Activated CD4-positive, alpha-beta T cell treated with anti-CD3 and anti-CD28 coated beads for 36 hours (primary cell): ENCODE measurements around the gene LIAS. TPM values are rescaled to one million over a fixed set of nuclear protein-coding genes. Genes with fewer than 3 reads are reported as not detected.
"Not testable (repeated sequence)": the region's sequence is repeated elsewhere in the genome, so short reads cannot be mapped to it uniquely, and the experiment has no call there.

Experiments
- ATAC-seq: fragments of 200-7000 bp; cut with Tn5 transposase; one replicate; pipeline ENCODE4 v1.10.0; 2021; ENCODE audit warnings: mild to moderate bottlenecking, moderate library complexity
- CTCF ChIA-PET: fragments of 350-600 bp; sonication (Branson Sonifier 250); formaldehyde crosslinking; loops from one replicate; lab custom pipeline; 2021; ENCODE audit warnings: antibody characterized with exemption; lab: Charles Lee
- POLR2A ChIA-PET: fragments of 350-600 bp; sonication (Branson Sonifier 250); formaldehyde crosslinking; loops from one replicate; lab custom pipeline; 2021; ENCODE audit warnings: antibody characterized with exemption, inconsistent platforms; lab: Charles Lee
- DNase-seq: peaks from one replicate; pipeline ENCODE4 v3.0.0-alpha.2; 2020
- H3K27ac Mint-ChIP-seq: one replicate; pipeline ENCODE4 v1.8.0; 2021; ENCODE audit warnings: mixed read lengths
- H3K27me3 Mint-ChIP-seq: one replicate; pipeline ENCODE4 v1.8.0; 2021; ENCODE audit warnings: mixed read lengths
- H3K36me3 Mint-ChIP-seq: one replicate; pipeline ENCODE4 v1.8.0; 2021; ENCODE audit warnings: low read depth, mixed read lengths
- H3K4me1 Mint-ChIP-seq: one replicate; pipeline ENCODE4 v1.8.0; 2021; ENCODE audit warnings: mixed read lengths
- H3K4me3 Mint-ChIP-seq: one replicate; pipeline ENCODE4 v1.8.0; 2021; ENCODE audit warnings: mild to moderate bottlenecking, moderate library complexity, mixed read lengths
- H3K9me3 Mint-ChIP-seq: one replicate; pipeline ENCODE4 v1.8.0; 2021; ENCODE audit warnings: low read depth, mixed read lengths
- intact Hi-C, 2 experiments: fragments of 100-400 bp; cut with DNase I in 1 of 2; cut with micrococcal nuclease in 1 of 2; formaldehyde crosslinking; loops; one replicate each; pipeline versions ENCODE4 v1.14.2 to v1.15.1; 2022 to 2024; cut with DNase I, micrococcal nuclease
- total RNA-seq, 2 experiments: library from RNA; stranded (reverse); gene quantifications; one replicate each; pipeline ENCODE4 v1.2.3, GENCODE V29; 2021

Gene LIAS
- 10 to 100 TPM; 30.7 to 35.5 TPM for total RNA-seq

DNA sequence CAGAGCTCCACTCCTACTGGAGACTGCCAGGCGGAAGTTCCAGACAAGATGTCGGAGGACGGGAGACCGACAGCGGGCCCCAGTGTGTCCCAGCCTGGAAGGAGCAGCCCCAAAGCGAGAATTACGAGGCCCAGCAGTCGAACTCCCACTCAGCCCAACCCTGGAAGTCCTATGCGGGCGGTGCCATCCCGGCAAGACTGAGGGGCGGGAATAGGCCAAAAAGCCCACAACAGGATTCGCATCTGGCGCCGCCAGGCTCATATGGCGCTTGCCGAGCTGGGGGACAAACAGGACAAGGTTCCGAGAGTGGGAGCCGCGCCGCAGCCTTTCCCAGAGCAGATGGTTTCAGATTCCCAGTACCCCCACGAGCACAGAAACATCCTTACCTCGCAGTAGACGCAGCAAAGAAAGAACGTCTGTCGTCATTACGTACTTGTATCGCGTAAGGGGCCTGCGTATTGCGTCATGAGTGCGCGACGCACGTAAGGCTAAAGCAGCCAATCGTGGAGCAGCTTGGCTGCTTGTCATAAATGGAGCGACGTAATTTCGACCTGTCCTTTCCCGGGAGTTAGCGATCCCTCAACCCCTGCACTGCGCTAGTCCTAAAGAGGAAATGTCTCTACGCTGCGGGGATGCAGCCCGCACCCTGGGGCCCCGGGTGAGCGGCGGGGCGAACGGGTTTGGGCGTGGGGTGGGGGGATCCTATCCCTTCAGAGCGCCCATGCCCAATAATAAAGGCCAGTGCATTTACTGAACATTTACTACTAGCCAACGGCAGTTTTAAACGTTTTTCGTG is at the start of gene LIAS, which contains the start of gene RPL9:
Gene LIAS (plus strand): TSS at position 552 of the 796 bp plus-strand sequence. CDS start 62 bp downstream, at position 614.
Gene RPL9 (minus strand): TSS at position 418 of the 796 bp plus-strand sequence. CDS start 483 bp downstream, outside the sequence.
- peaks cover 44% of the 10 kb centered on the region for H3K4me1 Mint-ChIP-seq

GRCh38 chr4:39410415-39410814 is 48.4 kb upstream of the LIAS start:
- no peaks in the 10 kb centered on the region for H3K4me1 Mint-ChIP-seq
- intact Hi-C loops: no loop called here
- no peaks in the 10 kb centered on the region for H3K9me3 Mint-ChIP-seq
- no peak overlapping the region for H3K27ac Mint-ChIP-seq
- DNase-seq (no peak), ATAC-seq (no peak)
- no peaks in the 10 kb centered on the region for H3K36me3 Mint-ChIP-seq
- ChIA-PET POLR2A (interaction anchor here (0.5 kb wide), 1 partner anchor 1278 kb away, joined by 3 read pairs; no protein-coding TSS in a partner anchor), CTCF (no interaction called here)
- no peak overlapping the region for H3K4me3 Mint-ChIP-seq
- no peaks in the 10 kb centered on the region for H3K27me3 Mint-ChIP-seq

More for the DNA sequence above, at the start of gene LIAS, which contains the start of gene RPL9:
- H3K27ac Mint-ChIP-seq: peak within 1 kb of the TSS; percentile 100
- H3K4me3 Mint-ChIP-seq: peak within 1 kb of the TSS; percentile 98
- intact Hi-C loops: loop anchor here (1.0 to 5.0 kb wide), 17 partner anchors 68 to 849 kb away; partner anchors contain the start of genes SMIM14 (in 2 of the 2), UBE2K (in 2 of the 2), UGDH (in 2 of the 2) and WDR19 (in 2 of the 2)
- ATAC-seq (peak; percentile 88), DNase-seq (peak; percentile 96)
- no peaks in the 10 kb centered on the region for H3K27me3 Mint-ChIP-seq
- no peaks in the 10 kb centered on the region for H3K9me3 Mint-ChIP-seq
- H3K36me3 Mint-ChIP-seq: peaks cover 66% of the 10 kb centered on the region
- ChIA-PET POLR2A (interaction anchor here (0.6 to 2.5 kb wide), 8 partner anchors 10 to 818 kb away, joined by 3 to 11 read pairs (median 4); partner anchors contain the start of genes RFC1 and SMIM14), CTCF (interaction anchor here (0.7 to 3.2 kb wide), 5 partner anchors 10 to 603 kb away, joined by 3 to 29 read pairs (median 5); no protein-coding TSS in a partner anchor)

GRCh38 chr4:39411561-39411960 is 47.3 kb upstream of the LIAS start:
- H3K27ac Mint-ChIP-seq, DNase-seq, H3K36me3 Mint-ChIP-seq, H3K4me3 Mint-ChIP-seq, H3K4me1 Mint-ChIP-seq, H3K27me3 Mint-ChIP-seq, ATAC-seq, H3K9me3 Mint-ChIP-seq, intact Hi-C loops: not testable (repeated sequence)
- ChIA-PET CTCF (interaction anchor here (0.6 kb wide), 1 partner anchor 8 kb away, joined by 3 read pairs; no protein-coding TSS in a partner anchor), POLR2A (interaction anchor here (0.7 kb wide), 1 partner anchor 1380 kb away, joined by 3 read pairs; no protein-coding TSS in a partner anchor)

- Mint-ChIP-seq H3K4me1 (no peaks in the 10 kb centered on the region), H3K27ac (no peak overlapping the region), H3K9me3 (no peaks in the 10 kb centered on the region), H3K36me3 (no peaks in the 10 kb centered on the region), H3K27me3 (no peaks in the 10 kb centered on the region), H3K4me3 (no peak overlapping the region)
- intact Hi-C loops: no loop called here
- CTCF ChIA-PET: no interaction called here
- POLR2A ChIA-PET: no interaction called here
- no peak for DNase-seq
- no peak for ATAC-seq
Measured at GRCh38 chr4:39415678-39416283, 43.1 kb upstream of the LIAS start.

GRCh38 chr4:39422247-39422646 is 36.6 kb upstream of the LIAS start:
- no peaks in the 10 kb centered on the region for H3K4me1 Mint-ChIP-seq
- ChIA-PET POLR2A (no interaction called here), CTCF (no interaction called here)
- no peaks in the 10 kb centered on the region for H3K36me3 Mint-ChIP-seq
- no peak overlapping the region for H3K4me3 Mint-ChIP-seq
- intact Hi-C loops: no loop called here
- no peaks in the 10 kb centered on the region for H3K9me3 Mint-ChIP-seq
- no peak overlapping the region for H3K27ac Mint-ChIP-seq
- DNase-seq (no peak), ATAC-seq (no peak)
- no peaks in the 10 kb centered on the region for H3K27me3 Mint-ChIP-seq

- H3K9me3 Mint-ChIP-seq, CTCF ChIA-PET, POLR2A ChIA-PET, DNase-seq, H3K4me3 Mint-ChIP-seq, intact Hi-C loops, ATAC-seq, H3K36me3 Mint-ChIP-seq, H3K4me1 Mint-ChIP-seq, H3K27ac Mint-ChIP-seq, H3K27me3 Mint-ChIP-seq: not testable (repeated sequence)
Measured at GRCh38 chr4:39425297-39425696, 33.6 kb upstream of the LIAS start.

DNA sequence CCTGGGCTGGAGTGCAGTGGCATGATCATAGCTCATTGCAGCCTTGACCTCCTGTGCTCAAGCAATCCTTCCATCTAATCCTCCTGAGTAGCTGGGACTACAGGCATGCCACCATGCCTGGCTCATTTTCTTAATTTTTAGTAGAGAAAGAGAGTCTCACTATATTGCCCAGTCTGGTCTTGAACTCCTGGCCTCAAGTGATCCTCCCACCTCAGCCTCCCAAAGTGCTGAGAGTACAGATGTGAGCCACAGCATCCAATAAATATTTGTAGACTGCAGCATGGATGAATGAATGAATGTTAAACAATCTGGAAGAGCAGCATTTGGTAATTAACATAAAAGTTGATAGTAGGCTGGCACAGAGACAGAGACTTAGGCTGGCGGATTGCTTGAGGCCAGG is 32.1 kb upstream of the LIAS start:
- no peaks in the 10 kb centered on the region for H3K4me1 Mint-ChIP-seq
- H3K9me3 Mint-ChIP-seq: no peaks in the 10 kb centered on the region
- ChIA-PET POLR2A (no interaction called here), CTCF (no interaction called here)
- no peaks in the 10 kb centered on the region for H3K36me3 Mint-ChIP-seq
- ATAC-seq (no peak), DNase-seq (no peak)
- H3K4me3 Mint-ChIP-seq: no peak overlapping the region
- no peaks in the 10 kb centered on the region for H3K27me3 Mint-ChIP-seq
- H3K27ac Mint-ChIP-seq: no peak overlapping the region
- intact Hi-C loops: no loop called here

- Mint-ChIP-seq H3K27me3 (no peaks in the 10 kb centered on the region), H3K9me3 (no peaks in the 10 kb centered on the region), H3K4me3 (no peak overlapping the region), H3K4me1 (no peaks in the 10 kb centered on the region), H3K36me3 (no peaks in the 10 kb centered on the region), H3K27ac (no peak overlapping the region)
- intact Hi-C loops: no loop called here
- ATAC-seq: no peak
- ChIA-PET CTCF (interaction anchor here (0.6 to 1.2 kb wide), 4 partner anchors 172 to 210 kb away, joined by 3 to 4 read pairs (median 3); no protein-coding TSS in a partner anchor), POLR2A (interaction anchor here (0.7 kb wide), 1 partner anchor 1188 kb away, joined by 3 read pairs; no protein-coding TSS in a partner anchor)
- DNase-seq: no peak
Measured at GRCh38 chr4:39427520-39428114, 31.2 kb upstream of the LIAS start.

DNA sequence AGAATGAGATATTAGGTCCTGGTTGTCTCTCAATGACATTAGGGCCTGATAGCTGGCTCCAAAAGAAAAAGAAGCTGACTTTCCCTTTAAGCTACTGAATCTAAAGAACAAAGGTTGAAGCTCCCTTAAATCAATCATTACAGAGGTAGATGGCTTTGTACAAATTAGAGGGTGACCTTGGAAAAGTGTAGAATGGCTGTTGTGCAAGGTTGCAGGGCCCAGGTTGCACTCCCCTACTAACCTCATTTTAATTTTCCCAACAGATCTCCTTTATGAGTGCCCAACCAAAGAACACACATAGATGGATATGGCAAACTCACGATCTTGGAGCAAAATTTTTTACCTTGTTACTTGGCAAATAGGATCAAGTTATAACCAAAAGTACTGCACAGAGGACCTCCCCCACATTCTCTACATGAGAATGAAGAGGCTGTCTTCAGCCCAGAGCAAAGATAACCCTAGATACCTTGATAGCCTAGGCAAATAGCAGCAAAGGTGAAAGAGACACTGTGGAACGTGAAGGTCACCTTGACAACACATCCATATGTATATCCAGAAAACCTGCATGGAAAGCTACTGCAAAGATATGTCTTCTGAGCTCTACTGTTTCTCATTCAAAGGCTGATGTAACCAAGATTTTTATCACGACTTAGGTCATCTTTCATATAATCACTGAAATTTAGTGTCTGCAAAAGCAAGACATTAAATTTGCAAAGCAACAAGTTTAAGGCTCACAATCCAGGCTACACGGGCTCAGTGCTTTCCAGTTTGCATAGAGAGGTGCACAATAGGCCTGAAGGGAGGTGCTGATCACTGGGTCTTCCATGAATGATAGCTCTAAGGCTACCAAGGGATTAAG is 29.2 kb upstream of the LIAS start:
- H3K9me3 Mint-ChIP-seq: no peaks in the 10 kb centered on the region
- DNase-seq: no peak
- no peaks in the 10 kb centered on the region for H3K4me1 Mint-ChIP-seq
- intact Hi-C loops: no loop called here
- POLR2A ChIA-PET: no interaction called here
- no peak overlapping the region for H3K27ac Mint-ChIP-seq
- no peaks in the 10 kb centered on the region for H3K36me3 Mint-ChIP-seq
- CTCF ChIA-PET: interaction anchor here (0.7 to 0.8 kb wide), 2 partner anchors 12 to 109 kb away, joined by 3 read pairs; no protein-coding TSS in a partner anchor
- no peak for ATAC-seq
- no peak overlapping the region for H3K4me3 Mint-ChIP-seq
- no peaks in the 10 kb centered on the region for H3K27me3 Mint-ChIP-seq

DNA sequence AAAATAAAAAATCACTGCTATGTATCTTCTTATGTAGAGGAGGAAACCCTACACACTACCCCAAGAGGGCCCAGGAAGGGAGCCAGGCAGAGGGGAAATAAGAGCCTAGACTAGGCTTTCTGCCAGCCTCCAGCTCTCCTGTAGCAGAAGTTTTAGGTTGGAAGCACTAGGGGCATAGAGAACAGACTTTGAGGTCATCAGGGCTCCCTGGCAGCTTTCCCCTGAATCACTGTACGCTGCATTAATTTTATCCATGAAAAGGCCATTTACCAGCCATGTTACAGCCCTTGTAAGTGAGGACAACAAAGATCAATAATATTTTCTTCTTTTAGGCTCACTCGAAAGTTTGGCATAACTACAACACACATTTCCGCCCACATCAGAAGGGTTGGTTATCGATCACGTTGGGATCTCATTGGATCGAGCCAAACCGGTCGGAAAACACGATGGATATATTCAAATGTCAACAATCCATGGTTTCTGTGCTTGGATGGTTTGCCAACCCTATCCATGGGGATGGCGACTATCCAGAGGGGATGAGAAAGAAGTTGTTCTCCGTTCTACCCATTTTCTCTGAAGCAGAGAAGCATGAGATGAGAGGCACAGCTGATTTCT is 24.9 kb upstream of the LIAS start:
- Mint-ChIP-seq H3K27me3 (no peaks in the 10 kb centered on the region), H3K4me1 (no peaks in the 10 kb centered on the region), H3K27ac (no peak overlapping the region), H3K9me3 (no peaks in the 10 kb centered on the region), H3K36me3 (no peaks in the 10 kb centered on the region), H3K4me3 (no peak overlapping the region)
- CTCF ChIA-PET: no interaction called here
- ATAC-seq: no peak
- intact Hi-C loops: no loop called here
- POLR2A ChIA-PET: no interaction called here
- no peak for DNase-seq
